Activated naive CD8-positive, alpha-beta T cell treated with anti-CD3 and anti-CD28 coated beads for 36 hours (primary cell): ENCODE results near the gene PDIK1L. TPM values are rescaled to one million over a fixed set of nuclear protein-coding genes. Genes with fewer than 3 reads are reported as not detected.
"Not testable (repeated sequence)": the region's sequence is repeated elsewhere in the genome, so short reads cannot be mapped to it uniquely, and the experiment has no call there.

Experiments
- DNase-seq: peaks from one replicate; pipeline ENCODE4 v3.0.0; 2021
- H3K27ac Mint-ChIP-seq: one replicate; pipeline ENCODE4 v1.8.0; 2022; ENCODE audit warnings: mild to moderate bottlenecking, moderate library complexity, mixed read lengths
- H3K27me3 Mint-ChIP-seq: one replicate; pipeline ENCODE4 v1.8.0; 2022; ENCODE audit warnings: mild to moderate bottlenecking, mixed read lengths
- H3K36me3 Mint-ChIP-seq: one replicate; pipeline ENCODE4 v1.8.0; 2021; ENCODE audit warnings: mild to moderate bottlenecking, mixed read lengths
- H3K4me1 Mint-ChIP-seq: one replicate; pipeline ENCODE4 v1.8.0; 2021; ENCODE audit warnings: mixed read lengths
- H3K4me3 Mint-ChIP-seq: one replicate; pipeline ENCODE4 v1.8.0; 2022; ENCODE audit warnings: mild to moderate bottlenecking, moderate library complexity, mixed read lengths
- H3K9me3 Mint-ChIP-seq: one replicate; pipeline ENCODE4 v1.8.0; 2022; ENCODE audit warnings: mixed read lengths
- total RNA-seq, 2 experiments: library from RNA; stranded (reverse); gene quantifications; one replicate each; pipeline ENCODE4 v1.2.3, GENCODE V29; 2021

The PDIK1L gene
- total RNA-seq, 2 experiments from 2014 or later, result 16.3 to 17.3 TPM

DNA sequence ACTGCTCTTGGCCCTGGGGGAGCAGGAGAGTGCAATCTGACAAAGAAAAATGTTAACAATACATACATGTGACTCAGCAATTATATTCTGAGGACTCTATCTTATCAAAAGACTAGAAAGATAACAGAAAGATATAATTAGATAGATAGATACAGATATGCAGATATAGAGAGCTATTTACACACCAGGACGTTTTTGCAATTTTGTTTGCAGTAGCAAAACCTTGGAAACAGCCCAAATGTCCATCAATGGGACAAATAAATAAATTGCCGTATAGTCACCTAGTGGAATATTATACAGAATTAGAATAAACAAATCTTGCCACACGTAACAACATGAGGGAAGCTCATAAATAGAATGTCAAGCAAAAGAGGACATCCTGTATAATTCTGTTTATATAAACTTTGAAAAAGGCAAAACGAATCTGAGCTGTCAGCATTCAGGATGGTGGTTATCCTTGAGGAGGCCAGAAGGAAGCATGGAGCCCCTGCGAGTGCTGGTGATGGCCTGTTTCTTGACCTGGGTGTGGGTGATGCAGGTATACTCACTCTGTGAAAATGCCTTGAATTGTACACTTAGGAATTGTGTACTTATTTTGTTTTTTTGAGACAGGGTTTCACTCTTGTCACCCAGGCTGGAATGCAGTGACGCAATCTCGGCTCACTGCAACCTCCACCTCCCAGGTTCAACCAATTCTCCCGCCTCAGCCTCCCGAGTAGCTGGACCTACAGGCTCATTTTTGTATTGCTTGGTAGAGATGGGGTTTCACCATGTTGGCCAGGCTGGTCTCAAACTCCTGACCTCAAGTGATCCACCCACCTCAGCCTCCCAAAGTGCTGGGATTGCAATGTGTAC, 31.4 kb upstream of the PDIK1L start:
- H3K4me3 Mint-ChIP-seq, result no peak overlapping the region
- no peaks in the 10 kb centered on the region for H3K4me1 Mint-ChIP-seq
- H3K9me3 Mint-ChIP-seq, result no peaks in the 10 kb centered on the region
- no peaks in the 10 kb centered on the region for H3K36me3 Mint-ChIP-seq
- H3K27me3 Mint-ChIP-seq, result peaks cover 28% of the 10 kb centered on the region
- H3K27ac Mint-ChIP-seq, result no peak overlapping the region
- DNase-seq, result no peak

- Mint-ChIP-seq H3K36me3 (no peaks in the 10 kb centered on the region), H3K4me1 (no peaks in the 10 kb centered on the region), H3K4me3 (no peak overlapping the region), H3K27ac (no peak overlapping the region), H3K9me3 (no peaks in the 10 kb centered on the region), H3K27me3 (peaks cover 21% of the 10 kb centered on the region)
- no peak for DNase-seq
Measured at GRCh38 chr1:26081267-26082019, 30.2 kb upstream of the PDIK1L start.

- H3K27ac Mint-ChIP-seq, result no peak overlapping the region
Measured at GRCh38 chr1:26082020-26082350, 29.6 kb upstream of the PDIK1L start.

DNA sequence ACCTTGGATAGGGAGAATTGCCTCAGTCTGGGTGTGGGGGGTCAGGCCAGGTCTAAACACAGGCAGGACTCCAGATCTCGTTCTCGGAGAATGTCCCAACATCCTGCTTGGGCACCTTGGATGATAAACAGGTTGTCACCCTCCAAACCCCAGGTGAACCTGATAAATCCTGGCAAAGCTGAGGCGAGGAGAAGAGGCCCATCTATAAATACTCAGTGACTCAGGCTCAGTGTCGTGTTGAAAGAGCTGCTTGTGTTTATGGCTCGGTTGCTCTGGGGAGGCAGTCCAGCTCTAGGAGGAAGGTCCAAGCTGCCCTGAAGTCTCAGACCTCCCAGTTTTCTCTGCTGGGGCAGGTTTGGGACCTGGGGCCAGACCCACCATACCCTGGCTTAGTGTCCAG, 28.4 kb upstream of the PDIK1L start:
- Mint-ChIP-seq H3K36me3 (no peaks in the 10 kb centered on the region), H3K27ac (no peak overlapping the region), H3K9me3 (no peaks in the 10 kb centered on the region), H3K4me1 (no peaks in the 10 kb centered on the region), H3K4me3 (no peak overlapping the region), H3K27me3 (peaks cover 17% of the 10 kb centered on the region)
- DNase-seq, result no peak

More at GRCh38 chr1:26082020-26082350, 29.6 kb upstream of the PDIK1L start:
- no peak overlapping the region for H3K4me3 Mint-ChIP-seq
- peaks cover 17% of the 10 kb centered on the region for H3K27me3 Mint-ChIP-seq
- no peaks in the 10 kb centered on the region for H3K36me3 Mint-ChIP-seq
- DNase-seq, result no peak
- H3K4me1 Mint-ChIP-seq, result no peaks in the 10 kb centered on the region
- H3K9me3 Mint-ChIP-seq, result no peaks in the 10 kb centered on the region

DNA sequence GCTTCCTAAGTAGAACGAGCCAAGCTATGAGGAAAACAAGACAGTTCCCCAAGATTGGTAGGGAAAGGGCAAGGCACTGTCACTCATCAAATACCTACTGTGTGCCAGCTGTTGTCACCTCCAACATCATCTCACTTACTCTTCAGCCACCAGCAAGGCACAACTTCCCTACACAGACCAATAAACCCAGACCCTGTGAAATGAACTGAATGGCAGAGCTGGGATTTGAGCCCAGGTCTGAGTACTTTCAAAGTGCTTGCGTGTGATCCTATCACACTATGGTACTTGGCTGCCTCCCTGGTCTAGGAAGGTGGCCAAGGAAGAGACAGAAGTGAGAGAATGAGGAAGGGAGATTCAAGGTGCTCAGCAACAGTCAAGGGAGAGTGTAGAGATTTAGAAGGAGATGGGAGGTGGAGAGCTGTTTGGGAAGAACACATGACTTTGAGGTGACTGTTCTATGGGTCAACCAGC, 27.5 kb upstream of the PDIK1L start:
- Mint-ChIP-seq H3K4me3 (no peak overlapping the region), H3K36me3 (no peaks in the 10 kb centered on the region), H3K27ac (no peak overlapping the region), H3K9me3 (no peaks in the 10 kb centered on the region), H3K4me1 (no peaks in the 10 kb centered on the region), H3K27me3 (peaks cover 24% of the 10 kb centered on the region)
- no peak for DNase-seq

DNA sequence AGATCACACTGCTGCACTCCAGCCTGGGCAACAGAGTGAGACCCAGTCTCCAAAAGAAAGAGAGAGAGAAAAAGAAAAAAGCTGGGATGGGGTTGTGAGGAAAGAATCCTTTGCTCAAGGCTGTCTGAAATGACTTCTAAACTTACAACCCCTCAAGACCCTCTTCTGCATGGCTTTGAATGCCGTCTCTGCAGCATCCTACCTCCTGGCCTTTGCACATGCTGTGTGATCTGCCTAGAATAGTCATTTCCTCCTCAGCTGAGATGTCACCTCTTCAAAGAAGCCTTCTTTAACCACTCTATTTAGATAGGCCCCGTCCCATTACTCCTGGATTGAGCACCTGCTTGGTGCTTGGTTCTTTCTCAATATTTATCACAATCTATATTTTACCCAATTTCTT, 26.8 kb upstream of the PDIK1L start:
- H3K4me1 Mint-ChIP-seq, result no peaks in the 10 kb centered on the region
- H3K27me3 Mint-ChIP-seq, result peaks cover 25% of the 10 kb centered on the region
- no peak for DNase-seq
- no peaks in the 10 kb centered on the region for H3K36me3 Mint-ChIP-seq
- no peaks in the 10 kb centered on the region for H3K9me3 Mint-ChIP-seq
- H3K4me3 Mint-ChIP-seq, result no peak overlapping the region
- H3K27ac Mint-ChIP-seq, result no peak overlapping the region

- H3K27me3 Mint-ChIP-seq, result peaks cover 40% of the 10 kb centered on the region
- H3K9me3 Mint-ChIP-seq, result no peaks in the 10 kb centered on the region
- DNase-seq, result no peak
- H3K27ac Mint-ChIP-seq, result no peak overlapping the region
- H3K36me3 Mint-ChIP-seq, result no peaks in the 10 kb centered on the region
- H3K4me1 Mint-ChIP-seq, result no peaks in the 10 kb centered on the region
- no peak overlapping the region for H3K4me3 Mint-ChIP-seq
Measured at GRCh38 chr1:26089125-26089524, 22.5 kb upstream of the PDIK1L start.

DNA sequence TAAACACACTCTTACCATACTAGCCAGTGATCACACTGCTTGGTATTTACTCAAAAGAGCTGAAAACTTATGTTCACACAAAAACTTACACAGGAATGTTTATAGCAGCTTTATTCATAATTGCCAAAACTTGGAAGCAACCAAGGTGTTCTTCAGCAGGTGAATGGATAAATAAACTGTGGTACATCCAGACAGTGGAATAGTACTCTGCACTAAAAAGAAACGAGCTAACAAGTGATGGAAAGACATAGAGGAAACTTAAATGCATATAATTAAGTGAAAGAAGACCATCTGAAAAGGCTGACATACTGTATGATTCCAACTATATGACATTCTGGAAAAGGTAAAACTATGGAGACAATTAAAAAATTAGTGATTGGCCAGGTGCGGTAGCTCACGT, 20.7 kb upstream of the PDIK1L start:
- Mint-ChIP-seq H3K4me1 (no peaks in the 10 kb centered on the region), H3K9me3 (no peaks in the 10 kb centered on the region), H3K27me3 (peaks cover 30% of the 10 kb centered on the region), H3K4me3 (no peak overlapping the region), H3K27ac (no peak overlapping the region), H3K36me3 (no peaks in the 10 kb centered on the region)
- DNase-seq, result no peak

GRCh38 chr1:26092422-26092821, 19.2 kb upstream of the PDIK1L start:
- no peak overlapping the region for H3K4me3 Mint-ChIP-seq

GRCh38 chr1:26093569-26093968, 18.1 kb upstream of the PDIK1L start:
- not testable (repeated sequence) for H3K4me3 Mint-ChIP-seq, H3K27ac Mint-ChIP-seq, DNase-seq, H3K36me3 Mint-ChIP-seq, H3K4me1 Mint-ChIP-seq, H3K9me3 Mint-ChIP-seq
- H3K27me3 Mint-ChIP-seq, result peaks cover 28% of the 10 kb centered on the region

More at GRCh38 chr1:26092422-26092821, 19.2 kb upstream of the PDIK1L start:
- Mint-ChIP-seq H3K4me1 (no peaks in the 10 kb centered on the region), H3K36me3 (no peaks in the 10 kb centered on the region), H3K27me3 (peaks cover 30% of the 10 kb centered on the region), H3K9me3 (no peaks in the 10 kb centered on the region), H3K27ac (no peak overlapping the region)
- no peak for DNase-seq

- Mint-ChIP-seq H3K9me3 (no peaks in the 10 kb centered on the region), H3K36me3 (no peaks in the 10 kb centered on the region), H3K27me3 (peaks cover 25% of the 10 kb centered on the region), H3K4me1 (peaks cover 2% of the 10 kb centered on the region), H3K27ac (no peak overlapping the region), H3K4me3 (no peak overlapping the region)
- no peak for DNase-seq
Measured at GRCh38 chr1:26094076-26094669, 17.5 kb upstream of the PDIK1L start.

- Mint-ChIP-seq H3K27ac (no peak overlapping the region), H3K36me3 (no peaks in the 10 kb centered on the region), H3K4me3 (no peak overlapping the region), H3K27me3 (peaks cover 27% of the 10 kb centered on the region), H3K9me3 (no peaks in the 10 kb centered on the region), H3K4me1 (peaks cover 2% of the 10 kb centered on the region)
- DNase-seq, result no peak
Measured at GRCh38 chr1:26094677-26095383, 16.8 kb upstream of the PDIK1L start.

DNA sequence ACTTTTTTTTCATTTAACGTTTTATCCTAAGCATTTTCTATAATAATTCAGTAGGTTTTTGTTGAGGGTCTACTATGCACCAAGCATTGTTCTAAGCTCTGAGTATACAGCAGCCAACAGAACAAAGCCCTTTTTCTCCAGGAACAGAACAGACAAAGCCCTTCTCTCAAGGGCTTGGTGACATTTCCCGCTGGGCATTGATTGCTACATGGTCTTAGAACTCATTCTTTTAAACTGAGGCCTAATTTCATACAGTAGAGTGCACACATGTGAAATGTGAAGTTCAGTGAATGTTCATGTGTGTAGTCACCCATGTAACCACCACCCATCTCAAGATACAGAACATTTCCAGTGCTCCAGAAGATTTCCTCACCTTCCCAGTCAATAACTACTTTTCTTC, 15.2 kb upstream of the PDIK1L start:
- Mint-ChIP-seq H3K4me1 (peaks cover 2% of the 10 kb centered on the region), H3K36me3 (no peaks in the 10 kb centered on the region), H3K9me3 (no peaks in the 10 kb centered on the region), H3K27ac (no peak overlapping the region), H3K4me3 (no peak overlapping the region), H3K27me3 (peaks cover 18% of the 10 kb centered on the region)
- DNase-seq, result no peak

- Mint-ChIP-seq H3K27ac (no peak overlapping the region), H3K36me3 (no peaks in the 10 kb centered on the region), H3K9me3 (no peaks in the 10 kb centered on the region), H3K4me3 (no peak overlapping the region), H3K4me1 (peaks cover 2% of the 10 kb centered on the region), H3K27me3 (peaks cover 9% of the 10 kb centered on the region)
- no peak for DNase-seq
Measured at GRCh38 chr1:26097696-26098095, 13.9 kb upstream of the PDIK1L start.

DNA sequence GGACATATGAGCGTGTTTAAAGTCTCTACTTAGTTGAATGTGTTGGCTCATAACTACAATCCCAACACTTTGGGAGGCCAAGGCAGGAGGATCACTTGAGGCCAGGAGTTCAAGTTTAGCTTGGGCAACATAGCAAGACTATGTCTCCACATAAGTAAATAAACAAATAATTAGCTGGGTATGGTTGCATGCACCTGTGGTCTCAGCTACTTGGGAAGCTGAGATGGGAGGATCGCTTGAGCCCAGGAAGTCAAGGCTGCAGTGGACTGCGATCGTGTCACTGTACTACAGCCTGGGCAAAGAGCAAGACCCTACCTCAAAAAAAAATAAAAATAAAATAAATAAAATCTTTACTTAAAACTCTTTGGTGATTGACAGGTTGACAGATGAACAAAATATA, 13.0 kb upstream of the PDIK1L start:
- H3K36me3 Mint-ChIP-seq, result no peaks in the 10 kb centered on the region
- H3K4me1 Mint-ChIP-seq, result peaks cover 2% of the 10 kb centered on the region
- no peak overlapping the region for H3K4me3 Mint-ChIP-seq
- H3K9me3 Mint-ChIP-seq, result no peaks in the 10 kb centered on the region
- peaks cover 5% of the 10 kb centered on the region for H3K27me3 Mint-ChIP-seq
- no peak for DNase-seq
- H3K27ac Mint-ChIP-seq, result no peak overlapping the region
